Testis (tissue), 3 donors: ENCODE results near the gene DUS1L. TPM values are rescaled to one million over a fixed set of nuclear protein-coding genes. Genes with fewer than 3 reads are reported as not detected.

Source experiments
- DNase-seq: peaks from one replicate; pipeline ENCODE4 v3.0.0-alpha.2; 2019
- H3K27ac ChIP-seq, 2 donors: fragments of 200-600 bp; sonication (generic); one replicate each; pipeline ENCODE4 v1.5.1; 2019
- H3K27me3 ChIP-seq: fragments of 200-600 bp; sonication (generic); one replicate; pipeline ENCODE4 v1.5.1; 2019
- H3K36me3 ChIP-seq: fragments of 200-600 bp; sonication (generic); one replicate; pipeline ENCODE4 v1.5.1; 2017; ENCODE audit warnings: low read depth; ENCODE audit errors: missing control alignments
- H3K4me1 ChIP-seq: fragments of 200-600 bp; sonication (generic); one replicate; pipeline ENCODE4 v1.5.1; 2019
- H3K4me3 ChIP-seq, 2 donors: fragments of 200-600 bp; sonication (generic); one replicate each; pipeline ENCODE4 v1.5.1; 2017 to 2019
- H3K9me3 ChIP-seq: fragments of 200-600 bp; sonication (generic); one replicate; pipeline ENCODE4 v1.5.1; 2017
- CTCF ChIP-seq, 3 experiments: fragments of 450-650 bp in 2 of 3; fragments of 200-600 bp in 1 of 3; sonication (generic) in 1 of 3; IDR thresholded peaks; one replicate each; pipeline ENCODE4 v1.5.1; 2016 to 2019; ENCODE audit warnings: antibody characterized with exemption in 3 of 3, mild to moderate bottlenecking in 2 of 3, moderate library complexity in 1 of 3
- POLR2A ChIP-seq: fragments of 450-650 bp; IDR thresholded peaks from one replicate; pipeline ENCODE4 v1.6.1; 2017; ENCODE audit warnings: antibody characterized with exemption, mild to moderate bottlenecking, moderate library complexity
- WGBS, 2 donors: methylation state at CpG; one replicate each; pipeline ENCODE4 v1.1.5; 2018; 5-methylcytosine and 5-hydroxymethylcytosine counted together
- intact Hi-C: fragments of 100-400 bp; cut with DNase I; formaldehyde crosslinking; loops from one replicate; pipeline ENCODE4 v1.15.1; 2023; ENCODE audit warnings: low total_unique reads
- polyA plus RNA-seq: library from polyadenylated mRNA; stranded (reverse); fragments of 350-450 nt; fragmentation: Illumina TruSeq; extraction: RNeasy Lipid Tissue Mini Kit (QIAGEN cat#74804); gene quantifications from one replicate; pipeline ENCODE4 v1.2.3, GENCODE V29; 2014; ENCODE audit warnings: low read depth, low replicate concordance; ENCODE audit not compliant: insufficient read depth
- total RNA-seq, 2 donors: library from RNA; depleted of rRNA; stranded (reverse); fragments of >200 nt; gene quantifications; one replicate each; pipeline ENCODE4 v1.2.3, GENCODE V29; 2016

DUS1L gene
- total and polyA plus RNA-seq, 3 donors from 2014 or later: 117 to 132 (median 127) TPM

- Histone ChIP-seq H3K27me3 (no peaks in the 10 kb centered on the region), H3K9me3 (no peaks in the 10 kb centered on the region), H3K4me3 (no peak overlapping the region), H3K27ac (no peak overlapping the region), H3K4me1 (peaks cover 28% of the 10 kb centered on the region), H3K36me3 (no peaks in the 10 kb centered on the region)
- WGBS, 2 donors: 88 to 95% methylated on average over 3 to 9 of the region's 9 CpGs
- DNase-seq: no peak
- no peak for TF ChIP-seq CTCF (IDR thresholded peaks at IDR 0.05)
- no peak for TF ChIP-seq POLR2A
- intact Hi-C loops: no loop called here
These were observed 36.6 kb downstream of the DUS1L start for GRCh38 chr17:82028966-82029365.

- no peak for DNase-seq
- Histone ChIP-seq H3K27ac (no peak overlapping the region), H3K4me3 (no peak overlapping the region), H3K36me3 (no peaks in the 10 kb centered on the region), H3K4me1 (peaks cover 34% of the 10 kb centered on the region), H3K9me3 (no peaks in the 10 kb centered on the region), H3K27me3 (no peaks in the 10 kb centered on the region)
- 94 to 98% methylated on average over 9 to 13 of the region's 13 CpGs for WGBS, 2 donors
- intact Hi-C loops: no loop called here
- TF ChIP-seq POLR2A (no peak), CTCF (IDR thresholded peaks at IDR 0.05) (no peak)
These were observed 37.4 kb downstream of the DUS1L start for GRCh38 chr17:82028246-82028645.

- Histone ChIP-seq H3K4me1 (peaks cover 31% of the 10 kb centered on the region), H3K4me3 (no peak overlapping the region), H3K9me3 (no peaks in the 10 kb centered on the region), H3K27me3 (no peaks in the 10 kb centered on the region), H3K36me3 (no peaks in the 10 kb centered on the region), H3K27ac (no peak overlapping the region)
- TF ChIP-seq CTCF (IDR thresholded peaks at IDR 0.05) (no peak), POLR2A (no peak)
- intact Hi-C loops: no loop called here
- 94% methylated on average over 11 to 25 of the region's 25 CpGs for WGBS, 2 donors
- no peak for DNase-seq
These were observed 40.0 kb downstream of the DUS1L start for GRCh38 chr17:82025401-82026107.

- WGBS, 2 donors: 92 to 95% methylated on average over 4 to 17 of the region's 17 CpGs
- Histone ChIP-seq H3K4me1 (peaks cover 26% of the 10 kb centered on the region), H3K36me3 (no peaks in the 10 kb centered on the region), H3K4me3 (no peak overlapping the region), H3K27ac (no peak overlapping the region), H3K27me3 (no peaks in the 10 kb centered on the region), H3K9me3 (no peaks in the 10 kb centered on the region)
- TF ChIP-seq POLR2A (no peak), CTCF (IDR thresholded peaks at IDR 0.05) (no peak)
- DNase-seq: no peak
- intact Hi-C loops: loop anchor here (5.0 kb wide), 1 partner anchor 63 kb away; the partner anchor contains the start of gene NOTUM
These were observed 40.7 kb downstream of the DUS1L start for GRCh38 chr17:82024859-82025258.
